ENCODE results near the gene MYCBP.

Gene MYCBP

DNA sequence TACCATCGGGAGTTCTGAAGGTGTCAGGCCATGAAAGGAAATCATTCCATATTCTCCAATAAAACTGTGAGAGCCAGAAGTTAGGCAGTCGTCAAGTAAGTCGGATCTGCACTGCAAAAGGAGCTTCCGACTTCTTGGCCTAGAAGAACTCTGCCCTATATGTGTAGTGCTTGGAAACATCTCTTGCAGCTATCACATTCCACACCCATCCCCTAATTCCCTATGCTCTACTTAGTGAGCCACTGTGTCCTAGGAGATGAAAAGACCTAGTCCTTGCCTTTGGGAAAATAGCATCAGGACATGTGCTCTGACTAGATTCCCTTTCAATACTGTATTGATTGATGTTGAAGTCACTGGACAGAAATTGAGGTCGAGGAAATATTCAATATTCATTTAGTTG, 16.4 kb upstream of the MYCBP start:
- TF ChIP-seq, protein P1, sequence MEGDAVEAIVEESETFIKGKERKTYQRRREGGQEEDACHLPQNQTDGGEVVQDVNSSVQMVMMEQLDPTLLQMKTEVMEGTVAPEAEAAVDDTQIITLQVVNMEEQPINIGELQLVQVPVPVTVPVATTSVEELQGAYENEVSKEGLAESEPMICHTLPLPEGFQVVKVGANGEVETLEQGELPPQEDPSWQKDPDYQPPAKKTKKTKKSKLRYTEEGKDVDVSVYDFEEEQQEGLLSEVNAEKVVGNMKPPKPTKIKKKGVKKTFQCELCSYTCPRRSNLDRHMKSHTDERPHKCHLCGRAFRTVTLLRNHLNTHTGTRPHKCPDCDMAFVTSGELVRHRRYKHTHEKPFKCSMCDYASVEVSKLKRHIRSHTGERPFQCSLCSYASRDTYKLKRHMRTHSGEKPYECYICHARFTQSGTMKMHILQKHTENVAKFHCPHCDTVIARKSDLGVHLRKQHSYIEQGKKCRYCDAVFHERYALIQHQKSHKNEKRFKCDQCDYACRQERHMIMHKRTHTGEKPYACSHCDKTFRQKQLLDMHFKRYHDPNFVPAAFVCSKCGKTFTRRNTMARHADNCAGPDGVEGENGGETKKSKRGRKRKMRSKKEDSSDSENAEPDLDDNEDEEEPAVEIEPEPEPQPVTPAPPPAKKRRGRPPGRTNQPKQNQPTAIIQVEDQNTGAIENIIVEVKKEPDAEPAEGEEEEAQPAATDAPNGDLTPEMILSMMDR (IDR thresholded peaks at IDR 0.05; ENCODE audit: low read depth, low read length) = no peak
- H3K4me3 ChIP-seq (replicated peaks in 1 of 2; ENCODE audit: low read depth in 2 of 2, low read length in 2 of 2) = no peak overlapping the region
- DNase-seq (ENCODE audit: low read depth in 2 of 2) = no peak

DNA sequence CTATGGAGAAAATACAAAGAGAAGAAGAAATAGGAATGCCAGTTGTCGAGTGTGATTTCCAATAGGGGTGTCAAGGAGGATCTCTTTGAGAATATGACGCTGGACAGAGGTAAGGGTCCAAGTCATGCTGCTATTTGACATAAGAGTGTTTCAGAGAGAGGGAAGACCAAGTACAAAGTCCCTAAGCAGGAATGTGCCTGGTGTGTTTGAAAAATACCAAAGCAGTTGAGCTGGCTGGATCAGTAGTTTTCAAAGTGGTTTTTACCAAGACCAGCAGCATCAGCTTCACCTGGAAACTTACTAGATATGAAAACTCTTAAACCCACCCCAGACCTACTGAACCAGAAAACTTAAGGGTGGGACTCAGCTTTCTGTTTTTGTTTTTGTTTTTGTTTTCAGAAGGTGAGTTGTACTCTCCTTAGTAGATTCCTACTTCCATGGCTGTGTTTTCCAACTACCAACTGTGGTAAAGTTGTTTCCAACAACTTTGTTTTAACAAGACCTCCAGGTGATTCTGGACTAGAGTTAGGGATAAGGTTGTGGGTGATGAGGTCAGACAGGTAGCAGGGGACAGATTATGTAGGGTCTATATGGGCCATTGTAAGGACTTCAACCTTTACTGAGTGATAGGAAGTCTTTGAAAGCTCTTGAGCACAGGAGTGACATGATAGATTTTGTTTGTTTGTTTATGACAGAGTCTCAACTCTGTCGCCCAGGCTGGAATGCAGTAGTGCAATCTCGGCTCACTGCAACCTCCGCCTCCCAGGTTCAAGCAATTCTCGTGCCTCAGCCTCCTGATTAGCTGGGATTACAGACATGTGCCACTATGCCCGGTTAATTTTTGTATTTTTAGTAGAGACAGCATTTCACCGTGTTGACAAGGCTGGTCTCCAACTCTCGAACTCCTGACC, 15.5 kb upstream of the MYCBP start:
- no peak overlapping the region for H3K4me3 ChIP-seq (replicated peaks in 1 of 2; ENCODE audit: low read depth in 2 of 2, low read length in 2 of 2)
- DNase-seq (ENCODE audit: low read depth in 2 of 2) = no peak
- TF ChIP-seq, protein P1 (IDR thresholded peaks at IDR 0.05; ENCODE audit: low read depth, low read length) = no peak

DNA sequence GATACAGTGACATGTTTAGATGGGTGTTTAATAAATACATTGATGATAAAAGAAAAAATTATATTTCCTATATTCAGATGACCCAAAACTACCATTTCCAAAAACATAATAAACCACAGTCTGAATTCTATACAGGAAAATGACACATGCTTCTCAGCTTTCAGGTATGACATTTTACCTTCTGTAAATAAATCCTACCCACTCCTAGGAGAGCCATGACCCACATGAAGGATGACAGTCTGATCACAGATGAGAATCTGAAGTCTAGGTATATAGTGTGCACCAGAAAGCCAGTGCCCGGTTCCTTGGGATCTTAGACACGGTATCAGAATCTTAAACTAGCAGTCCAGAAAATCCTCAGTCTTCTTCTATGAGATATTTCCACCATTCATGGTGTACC, 11.9 kb upstream of the MYCBP start:
- no peak overlapping the region for H3K4me3 ChIP-seq (replicated peaks in 1 of 2; ENCODE audit: low read depth in 2 of 2, low read length in 2 of 2)
- TF ChIP-seq, protein P1 (IDR thresholded peaks at IDR 0.05; ENCODE audit: low read depth, low read length) = no peak
- DNase-seq (ENCODE audit: low read depth in 2 of 2) = no peak

DNA sequence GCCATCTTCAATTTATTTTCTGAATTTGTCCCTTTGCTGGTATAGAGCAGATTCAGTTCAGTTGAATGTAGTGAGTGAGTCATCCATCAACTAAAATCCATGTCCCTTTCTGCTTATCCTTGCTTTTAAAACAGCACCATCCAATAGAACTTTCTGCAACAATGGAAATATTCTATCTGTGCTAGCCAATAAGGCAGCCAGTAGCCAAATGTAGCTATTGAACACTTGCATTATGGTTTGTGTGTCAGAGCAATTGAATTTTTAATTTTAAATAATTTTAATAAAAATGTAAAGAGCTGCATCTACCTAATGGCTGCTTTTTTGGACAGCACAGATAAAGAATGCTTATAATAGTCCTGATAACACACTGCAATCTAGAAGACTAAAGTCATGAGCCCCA, 8.3 kb upstream of the MYCBP start, which contains the start of gene GJA9:
TSS of gene GJA9 (minus strand) at position 101 of the 400 bp plus-strand sequence. CDS start 5,489 bp downstream, outside the sequence.
- TF ChIP-seq, protein P1 (IDR thresholded peaks at IDR 0.05; ENCODE audit: low read depth, low read length) = no peak
- DNase-seq (ENCODE audit: low read depth in 2 of 2) = peak in 1 of 2 donors; percentile 10
- no peak within 1 kb of the TSS for H3K4me3 ChIP-seq (replicated peaks in 1 of 2; ENCODE audit: low read depth in 2 of 2, low read length in 2 of 2)

DNA sequence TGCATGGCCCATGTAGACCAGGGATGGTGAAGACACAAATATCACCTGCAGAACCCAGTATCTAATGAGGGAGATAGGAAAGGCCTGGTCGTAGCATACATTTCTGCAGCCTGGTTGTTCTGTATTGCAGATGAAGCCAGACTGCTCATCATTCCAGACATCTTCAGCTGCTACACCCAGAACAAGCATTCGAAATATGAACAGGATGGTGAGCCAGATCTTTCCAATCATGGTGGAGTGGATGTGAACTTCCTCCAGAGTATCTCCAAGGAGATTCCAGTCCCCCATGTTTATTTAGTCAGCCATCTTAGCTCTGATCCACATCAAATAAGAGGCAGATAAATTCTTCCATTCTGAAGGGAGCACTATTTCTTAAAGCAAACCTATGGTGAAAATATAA, 2.7 kb upstream of the MYCBP start:
- no peak for DNase-seq (ENCODE audit: low read depth in 2 of 2)
- TF ChIP-seq, protein P1 (IDR thresholded peaks at IDR 0.05; ENCODE audit: low read depth, low read length) = no peak
- no peak overlapping the region for H3K4me3 ChIP-seq (replicated peaks in 1 of 2; ENCODE audit: low read depth in 2 of 2, low read length in 2 of 2)

DNA sequence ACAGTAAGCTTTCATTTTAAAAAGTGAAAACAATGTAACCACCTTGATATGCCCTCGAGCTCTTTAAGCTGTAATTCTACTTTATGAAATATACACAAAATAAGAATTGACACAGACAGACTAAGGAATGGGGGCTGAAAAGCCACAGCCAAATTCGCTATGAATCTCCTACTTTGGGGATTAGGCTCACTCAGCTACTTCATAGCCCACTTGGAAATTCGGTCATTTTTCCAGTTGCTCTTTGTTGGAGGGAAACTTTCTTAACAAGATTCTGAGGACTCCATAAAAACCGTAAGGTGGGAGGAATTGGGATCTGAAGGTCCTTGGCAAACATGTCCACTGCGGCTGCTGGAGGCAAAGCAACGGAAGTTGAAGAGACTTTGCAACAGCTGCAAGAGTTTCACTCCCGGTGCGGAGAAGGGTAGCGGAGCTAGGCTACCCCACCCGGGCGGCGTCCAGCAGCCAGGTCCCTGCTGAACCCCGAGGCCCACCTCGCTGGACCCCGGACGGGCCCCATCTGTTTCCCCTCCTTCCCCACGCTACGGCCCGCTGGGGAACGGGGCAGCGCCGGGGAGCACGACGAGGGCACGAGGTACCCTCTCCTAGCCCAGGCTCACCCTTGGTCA, 634 bp downstream of the MYCBP start:
- H3K4me3 ChIP-seq (replicated peaks in 1 of 2; ENCODE audit: low read depth in 2 of 2, low read length in 2 of 2) = peak overlapping the region; percentile 85 to 92
- peak; percentile 39 to 42 for DNase-seq (ENCODE audit: low read depth in 2 of 2)
- TF ChIP-seq, protein P1 (IDR thresholded peaks at IDR 0.05; ENCODE audit: low read depth, low read length) = no peak
